ENCODE measurements around the gene BCL3. TPM values are rescaled to one million over a fixed set of nuclear protein-coding genes. Genes with fewer than 3 reads are reported as not detected.
A peak's percentile ranks its signal among the peaks of the same experiment; 100 is the strongest.

Gene BCL3
- total and polyA plus RNA-seq, 2 of the 13 experiments (the other 11 are each of a cell fraction or from before 2014, with no cell fraction given): 2.3 to 4.0 TPM

GRCh38 chr19:44777715-44778347, 29.3 kb downstream of the BCL3 start, which contains the start of gene CBLC (continued):
- TF ChIP-seq TFDP2 (CRISPR knock-in tag; IDR thresholded peaks at IDR 0.05) (peak; percentile 32; the same call in 1 of the 2 replicates), ZNF280B (CRISPR knock-in tag; IDR thresholded peaks at IDR 0.05; ENCODE audit: borderline replicate concordance) (0 out of 2 replicates have a peak, but pooled peaks have one; percentile 15), ZEB1 (IDR thresholded peaks at IDR 0.05; ENCODE audit: insufficient replicate concordance, low read depth) (peak; percentile 42), NR0B2 (CRISPR knock-in tag; IDR thresholded peaks at IDR 0.05) (peak; percentile 43; the same call in 1 of the 2 replicates), HOXA3 (CRISPR knock-in tag; IDR thresholded peaks at IDR 0.05) (0 out of 2 replicates have a peak, but pooled peaks have one; percentile 17), ATF7-NPFF (CRISPR knock-in tag; IDR thresholded peaks at IDR 0.05; ENCODE audit: low read depth) (0 out of 2 replicates have a peak, but pooled peaks have one; percentile 37), ZGPAT (CRISPR knock-in tag; IDR thresholded peaks at IDR 0.05) (peak; percentile 50; the same call in 1 of the 2 replicates), GFI1 (CRISPR knock-in tag; IDR thresholded peaks at IDR 0.05; ENCODE audit: borderline replicate concordance) (no peak), NR1H2 (CRISPR knock-in tag; IDR thresholded peaks at IDR 0.05; ENCODE audit: borderline replicate concordance, low read depth) (no peak), HNRNPK (IDR thresholded peaks at IDR 0.05; ENCODE audit: low read depth, low read length, poor library complexity, severe bottlenecking) (peak; percentile 19), STAG1 (CRISPR knock-in tag; IDR thresholded peaks at IDR 0.05) (peak; percentile 37), ZBTB38 (CRISPR knock-in tag; IDR thresholded peaks at IDR 0.05) (peak; percentile 41; the same call in 1 of the 2 replicates), ZNF574 (CRISPR knock-in tag; IDR thresholded peaks at IDR 0.05) (0 out of 2 replicates have a peak, but pooled peaks have one; percentile 28), TEAD3 (CRISPR knock-in tag; optimal IDR thresholded peaks at IDR 0.05; ENCODE audit: borderline replicate concordance) (peak; percentile 28), KAT8 (CRISPR knock-in tag; IDR thresholded peaks at IDR 0.05) (0 out of 2 replicates have a peak, but pooled peaks have one; percentile 35), PREB (CRISPR knock-in tag; IDR thresholded peaks at IDR 0.05) (no peak), CTCF (CRISPR knock-in tag; IDR thresholded peaks at IDR 0.05) (peak; percentile 58)
